ENCODE data around the gene RAD21L1.

RAD21L1 gene

GRCh38 chr20:1297486-1297885, 71.6 kb downstream of the RAD21L1 start:
- Histone ChIP-seq H3K4me1 (no peaks in the 10 kb centered on the region), H3K36me3 (no peaks in the 10 kb centered on the region), H3K9me3 (no peaks in the 10 kb centered on the region), H3K4me3 (ENCODE audit: low read depth, low read length) (no peak overlapping the region), H3K27me3 (no peaks in the 10 kb centered on the region)
- no peak for DNase-seq
- TF ChIP-seq, protein P1, sequence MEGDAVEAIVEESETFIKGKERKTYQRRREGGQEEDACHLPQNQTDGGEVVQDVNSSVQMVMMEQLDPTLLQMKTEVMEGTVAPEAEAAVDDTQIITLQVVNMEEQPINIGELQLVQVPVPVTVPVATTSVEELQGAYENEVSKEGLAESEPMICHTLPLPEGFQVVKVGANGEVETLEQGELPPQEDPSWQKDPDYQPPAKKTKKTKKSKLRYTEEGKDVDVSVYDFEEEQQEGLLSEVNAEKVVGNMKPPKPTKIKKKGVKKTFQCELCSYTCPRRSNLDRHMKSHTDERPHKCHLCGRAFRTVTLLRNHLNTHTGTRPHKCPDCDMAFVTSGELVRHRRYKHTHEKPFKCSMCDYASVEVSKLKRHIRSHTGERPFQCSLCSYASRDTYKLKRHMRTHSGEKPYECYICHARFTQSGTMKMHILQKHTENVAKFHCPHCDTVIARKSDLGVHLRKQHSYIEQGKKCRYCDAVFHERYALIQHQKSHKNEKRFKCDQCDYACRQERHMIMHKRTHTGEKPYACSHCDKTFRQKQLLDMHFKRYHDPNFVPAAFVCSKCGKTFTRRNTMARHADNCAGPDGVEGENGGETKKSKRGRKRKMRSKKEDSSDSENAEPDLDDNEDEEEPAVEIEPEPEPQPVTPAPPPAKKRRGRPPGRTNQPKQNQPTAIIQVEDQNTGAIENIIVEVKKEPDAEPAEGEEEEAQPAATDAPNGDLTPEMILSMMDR (IDR thresholded peaks at IDR 0.05; ENCODE audit: low read depth, low read length) = no peak

DNA sequence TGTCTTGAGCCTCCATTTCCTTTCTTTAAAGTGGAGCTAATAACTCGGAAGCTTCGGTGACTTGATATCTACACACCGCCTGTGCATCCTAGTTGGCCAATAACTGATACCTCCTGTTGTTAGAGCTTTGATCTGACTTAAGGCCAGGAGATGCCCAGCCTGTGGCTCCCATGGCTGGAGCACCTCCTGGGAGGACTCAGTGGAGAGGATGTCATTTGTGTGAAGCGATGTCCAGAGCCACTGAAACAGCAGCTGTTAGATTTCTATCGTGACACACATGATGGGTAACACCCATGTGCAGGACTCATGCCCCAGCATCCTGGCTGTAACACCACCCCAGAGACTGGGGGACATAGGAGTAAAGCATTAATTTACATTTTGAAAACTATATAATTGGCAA, 72.3 kb downstream of the RAD21L1 start:
- Histone ChIP-seq H3K27me3 (no peaks in the 10 kb centered on the region), H3K9me3 (no peaks in the 10 kb centered on the region), H3K36me3 (no peaks in the 10 kb centered on the region), H3K4me3 (ENCODE audit: low read depth, low read length) (no peak overlapping the region), H3K4me1 (no peaks in the 10 kb centered on the region)
- no peak for DNase-seq
- TF ChIP-seq, protein P1 (IDR thresholded peaks at IDR 0.05; ENCODE audit: low read depth, low read length) = no peak

DNA sequence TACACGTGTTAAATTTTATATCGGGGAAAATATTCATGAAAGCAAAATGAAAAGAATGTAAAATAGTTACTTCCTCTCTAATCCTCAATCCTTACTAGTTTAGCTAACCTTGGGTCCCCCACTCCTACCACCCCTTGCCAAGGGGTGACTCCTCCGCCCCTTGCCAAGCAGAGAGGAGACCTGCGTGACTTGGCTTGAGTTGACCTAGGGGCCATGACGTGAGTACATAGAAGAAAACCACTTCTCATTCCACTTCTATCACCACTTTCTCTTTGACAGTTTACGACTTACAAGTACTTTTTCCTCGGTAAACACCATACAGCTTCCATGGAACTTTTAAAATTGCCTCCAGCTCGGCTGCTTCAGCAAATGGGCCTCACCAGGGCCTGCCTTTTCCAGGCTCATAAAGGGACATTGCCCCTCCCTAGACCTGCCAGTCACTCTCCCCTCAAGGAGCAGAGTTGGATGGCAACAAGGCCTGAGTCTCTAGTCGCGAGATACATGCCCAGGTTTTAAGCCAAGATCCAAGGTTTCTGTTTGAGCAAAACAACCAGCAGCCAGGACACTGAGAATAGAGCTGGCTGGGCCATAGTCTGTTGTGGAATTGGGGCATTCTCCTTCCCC, 73.2 kb downstream of the RAD21L1 start:
- TF ChIP-seq, protein P1 (IDR thresholded peaks at IDR 0.05; ENCODE audit: low read depth, low read length) = no peak
- H3K4me3 ChIP-seq (ENCODE audit: low read depth, low read length) = no peak overlapping the region
- no peaks in the 10 kb centered on the region for H3K36me3 ChIP-seq
- no peaks in the 10 kb centered on the region for H3K27me3 ChIP-seq
- DNase-seq = no peak
- no peaks in the 10 kb centered on the region for H3K4me1 ChIP-seq
- no peaks in the 10 kb centered on the region for H3K9me3 ChIP-seq

DNA sequence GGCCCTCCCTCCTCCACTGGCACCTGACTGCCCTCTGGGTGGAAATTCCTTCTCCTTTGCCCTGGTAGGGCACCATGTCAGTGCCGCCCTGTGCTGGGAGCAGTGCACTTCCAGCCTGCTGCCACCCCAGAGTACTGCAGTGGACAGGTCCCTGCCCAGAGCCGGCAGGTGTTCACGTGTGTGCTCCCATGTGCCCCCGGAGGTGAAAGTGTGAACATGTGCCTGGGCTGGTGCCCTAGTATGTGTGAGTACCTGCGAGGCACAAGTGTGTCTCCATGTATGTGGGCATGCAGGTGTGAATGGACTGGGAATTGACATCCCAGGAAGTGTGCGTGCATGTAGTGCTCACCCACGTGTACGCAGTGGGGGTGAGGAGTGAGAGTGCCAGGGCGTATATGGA, 73.7 kb downstream of the RAD21L1 start:
- no peak overlapping the region for H3K4me3 ChIP-seq (ENCODE audit: low read depth, low read length)
- DNase-seq = no peak
- H3K36me3 ChIP-seq = no peaks in the 10 kb centered on the region
- H3K9me3 ChIP-seq = no peaks in the 10 kb centered on the region
- H3K4me1 ChIP-seq = no peaks in the 10 kb centered on the region
- H3K27me3 ChIP-seq = no peaks in the 10 kb centered on the region
- TF ChIP-seq, protein P1 (IDR thresholded peaks at IDR 0.05; ENCODE audit: low read depth, low read length) = no peak

- no peak for DNase-seq
- Histone ChIP-seq H3K4me3 (ENCODE audit: low read depth, low read length) (no peak overlapping the region), H3K4me1 (no peaks in the 10 kb centered on the region), H3K36me3 (no peaks in the 10 kb centered on the region), H3K9me3 (no peaks in the 10 kb centered on the region), H3K27me3 (no peaks in the 10 kb centered on the region)
- TF ChIP-seq, protein P1 (IDR thresholded peaks at IDR 0.05; ENCODE audit: low read depth, low read length) = no peak
Measured at GRCh38 chr20:1300083-1300840, 74.4 kb downstream of the RAD21L1 start.

GRCh38 chr20:1301031-1301529, 75.2 kb downstream of the RAD21L1 start:
- H3K36me3 ChIP-seq = no peaks in the 10 kb centered on the region
- TF ChIP-seq, protein P1 (IDR thresholded peaks at IDR 0.05; ENCODE audit: low read depth, low read length) = no peak
- no peak overlapping the region for H3K4me3 ChIP-seq (ENCODE audit: low read depth, low read length)
- no peaks in the 10 kb centered on the region for H3K27me3 ChIP-seq
- H3K4me1 ChIP-seq = no peaks in the 10 kb centered on the region
- no peak for DNase-seq
- H3K9me3 ChIP-seq = no peaks in the 10 kb centered on the region

All from BE2C (cell line).